HG02610 (cell line): ENCODE data around the gene ADPGK.
"Not testable (repeated sequence)": the region's sequence is repeated elsewhere in the genome, so short reads cannot be mapped to it uniquely, and the experiment has no call there.

Experiments
- ATAC-seq: cut with Tn5 transposase; IDR thresholded peaks from one replicate; pipeline ENCODE4 v1.9.1; 2021; ENCODE audit warnings: mild to moderate bottlenecking, moderate library complexity; ENCODE audit not compliant: unreplicated experiment

The ADPGK gene

GRCh38 chr15:72751751-72752455 lies 31.7 kb downstream of the ADPGK start:
- ATAC-seq = no peak

GRCh38 chr15:72749700-72750099 lies 33.9 kb downstream of the ADPGK start:
- no peak for ATAC-seq

GRCh38 chr15:72740219-72740618 lies 43.3 kb downstream of the ADPGK start:
- peak; percentile 65 for ATAC-seq

GRCh38 chr15:72737723-72738122 lies 45.8 kb downstream of the ADPGK start:
- no peak for ATAC-seq

- no peak for ATAC-seq
These were observed 46.5 kb downstream of the ADPGK start for GRCh38 chr15:72737061-72737460.

GRCh38 chr15:72735111-72735510 lies 48.4 kb downstream of the ADPGK start:
- ATAC-seq = no peak

GRCh38 chr15:72733941-72734738 lies 49.4 kb downstream of the ADPGK start:
- no peak for ATAC-seq

GRCh38 chr15:72732516-72732915 lies 51.0 kb downstream of the ADPGK start:
- no peak for ATAC-seq

- no peak for ATAC-seq
These were observed 51.5 kb downstream of the ADPGK start for GRCh38 chr15:72732086-72732485.

- no peak for ATAC-seq
These were observed 54.7 kb downstream of the ADPGK start for GRCh38 chr15:72728821-72729220.

GRCh38 chr15:72728249-72728648 lies 55.3 kb downstream of the ADPGK start:
- ATAC-seq = not testable (repeated sequence)

- no peak for ATAC-seq
These were observed 56.4 kb downstream of the ADPGK start for GRCh38 chr15:72727154-72727553.

- not testable (repeated sequence) for ATAC-seq
These were observed 57.7 kb downstream of the ADPGK start for GRCh38 chr15:72725851-72726250.

- no peak for ATAC-seq
These were observed 58.1 kb downstream of the ADPGK start for GRCh38 chr15:72725446-72725845.

GRCh38 chr15:72724028-72724427 lies 59.5 kb downstream of the ADPGK start:
- ATAC-seq = no peak

GRCh38 chr15:72722071-72722696 lies 61.4 kb downstream of the ADPGK start:
- no peak for ATAC-seq

- not testable (repeated sequence) for ATAC-seq
These were observed 74.8 kb downstream of the ADPGK start for GRCh38 chr15:72708551-72709303.

- no peak for ATAC-seq
These were observed 77.3 kb downstream of the ADPGK start for GRCh38 chr15:72706266-72706665.
